BJ (cell line): ENCODE results near the gene PNPLA7. TPM values are rescaled to one million over a fixed set of nuclear protein-coding genes. Genes with fewer than 3 reads are reported as not detected.
"Not testable (repeated sequence)": the region's sequence is repeated elsewhere in the genome, so short reads cannot be mapped to it uniquely, and the experiment has no call there.

Experiments
- CTCF ChIA-PET: fragments of 350-600 bp; formaldehyde crosslinking; extraction: SDS; loops from one replicate; lab custom pipeline; 2021; ENCODE audit warnings: antibody characterized with exemption, inconsistent platforms; lab: Yijun Ruan, JAX
- POLR2A ChIA-PET: fragments of 300-600 bp; sonication (Branson Sonifier 250); formaldehyde crosslinking; extraction: SDS; loops from one replicate; lab custom pipeline; 2021; ENCODE audit warnings: antibody characterized with exemption; lab: Charles Lee
- DNase-seq: peaks from one replicate; pipeline ENCODE4 v3.0.0-alpha.2; 2011; ENCODE audit warnings: low read depth
- H3K27me3 ChIP-seq: 2 replicates; pipeline ENCODE4 v1.6.0; 2011; ENCODE audit warnings: low read length; ENCODE audit not compliant: control insufficient read depth, insufficient read depth
- H3K36me3 ChIP-seq: 2 replicates; pipeline ENCODE4 v1.5.1; 2011; ENCODE audit warnings: low read length; ENCODE audit not compliant: control insufficient read depth, insufficient read depth
- H3K4me3 ChIP-seq: 2 replicates; pipeline ENCODE4 v1.5.1; 2011; ENCODE audit warnings: low read depth, mild to moderate bottlenecking, control low read depth, low read length
- polyA plus RNA-seq: library from polyadenylated mRNA; depleted of rRNA; stranded (reverse); fragments of >200 nt; gene quantifications from 2 replicates; pipeline ENCODE4 v1.2.3, GENCODE V29; 2011
- TF ChIP-seq, protein P1 (sequence below): IDR thresholded peaks from 2 replicates; pipeline ENCODE4 v1.5.1; 2011; ENCODE audit warnings: low read depth, mild to moderate bottlenecking, control low read depth, inconsistent platforms, low read length, moderate library complexity; ENCODE audit not compliant: insufficient read depth

The PNPLA7 gene
- polyA plus RNA-seq, 1 experiment: 0.63 TPM

DNA sequence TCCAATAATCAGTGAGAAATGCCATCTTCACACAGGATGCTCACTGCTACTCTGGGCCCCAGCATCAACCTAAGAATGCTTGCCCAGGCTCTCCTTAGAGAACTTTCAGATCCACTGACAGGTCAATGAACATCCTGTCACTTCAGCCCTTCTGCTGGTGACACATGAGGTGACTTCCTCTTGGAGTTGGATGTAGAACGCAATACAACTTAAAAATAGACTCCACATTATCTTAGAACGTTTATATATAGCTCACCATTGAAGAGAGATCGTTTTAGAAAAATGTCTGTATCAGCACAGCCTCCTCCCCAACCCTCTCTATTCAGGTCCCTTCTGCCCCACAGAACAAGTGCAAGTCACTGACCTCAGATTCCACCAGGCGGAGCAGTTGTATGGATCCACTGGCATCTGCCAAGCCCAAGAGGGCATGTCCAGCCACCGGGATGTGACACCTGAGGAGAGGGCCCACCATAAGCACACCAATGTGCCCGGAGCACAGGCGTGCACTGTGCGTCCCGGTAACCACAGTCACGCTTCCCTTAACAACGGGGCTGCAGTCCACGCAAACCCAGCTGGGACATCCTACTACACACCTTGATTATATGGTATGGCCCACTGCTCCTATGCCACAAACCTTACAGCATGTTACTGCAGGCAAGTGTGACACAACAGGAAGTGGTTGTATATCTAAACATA lies 25.7 kb upstream of the PNPLA7 start:
- DNase-seq: no peak
- H3K27me3 ChIP-seq: no peaks in the 10 kb centered on the region
- no peak overlapping the region for H3K4me3 ChIP-seq
- H3K36me3 ChIP-seq: peaks cover 17% of the 10 kb centered on the region
- ChIA-PET POLR2A (no interaction called here), CTCF (no interaction called here)
- TF ChIP-seq, protein P1, sequence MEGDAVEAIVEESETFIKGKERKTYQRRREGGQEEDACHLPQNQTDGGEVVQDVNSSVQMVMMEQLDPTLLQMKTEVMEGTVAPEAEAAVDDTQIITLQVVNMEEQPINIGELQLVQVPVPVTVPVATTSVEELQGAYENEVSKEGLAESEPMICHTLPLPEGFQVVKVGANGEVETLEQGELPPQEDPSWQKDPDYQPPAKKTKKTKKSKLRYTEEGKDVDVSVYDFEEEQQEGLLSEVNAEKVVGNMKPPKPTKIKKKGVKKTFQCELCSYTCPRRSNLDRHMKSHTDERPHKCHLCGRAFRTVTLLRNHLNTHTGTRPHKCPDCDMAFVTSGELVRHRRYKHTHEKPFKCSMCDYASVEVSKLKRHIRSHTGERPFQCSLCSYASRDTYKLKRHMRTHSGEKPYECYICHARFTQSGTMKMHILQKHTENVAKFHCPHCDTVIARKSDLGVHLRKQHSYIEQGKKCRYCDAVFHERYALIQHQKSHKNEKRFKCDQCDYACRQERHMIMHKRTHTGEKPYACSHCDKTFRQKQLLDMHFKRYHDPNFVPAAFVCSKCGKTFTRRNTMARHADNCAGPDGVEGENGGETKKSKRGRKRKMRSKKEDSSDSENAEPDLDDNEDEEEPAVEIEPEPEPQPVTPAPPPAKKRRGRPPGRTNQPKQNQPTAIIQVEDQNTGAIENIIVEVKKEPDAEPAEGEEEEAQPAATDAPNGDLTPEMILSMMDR: no peak

DNA sequence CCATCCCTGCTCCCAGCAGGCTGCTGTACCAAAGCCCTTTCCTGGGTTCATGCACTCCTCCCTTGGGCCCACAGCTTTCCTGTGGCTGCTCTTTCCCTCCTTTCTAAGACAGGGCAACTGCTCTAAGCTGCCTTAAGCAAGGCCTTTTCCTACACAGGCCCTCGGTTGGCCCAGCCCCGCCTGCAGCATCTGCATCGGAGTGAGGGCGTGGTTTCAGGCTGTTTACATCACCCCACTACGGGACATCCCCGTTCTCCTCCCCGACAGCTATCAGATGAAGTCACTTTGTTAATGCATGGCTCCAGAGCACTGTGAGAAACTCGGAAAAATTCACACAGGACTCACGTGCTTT lies 25.1 kb upstream of the PNPLA7 start:
- POLR2A ChIA-PET: no interaction called here
- CTCF ChIA-PET: no interaction called here
- no peaks in the 10 kb centered on the region for H3K27me3 ChIP-seq
- TF ChIP-seq, protein P1: no peak
- no peak for DNase-seq
- H3K4me3 ChIP-seq: no peak overlapping the region
- peaks cover 14% of the 10 kb centered on the region for H3K36me3 ChIP-seq

DNA sequence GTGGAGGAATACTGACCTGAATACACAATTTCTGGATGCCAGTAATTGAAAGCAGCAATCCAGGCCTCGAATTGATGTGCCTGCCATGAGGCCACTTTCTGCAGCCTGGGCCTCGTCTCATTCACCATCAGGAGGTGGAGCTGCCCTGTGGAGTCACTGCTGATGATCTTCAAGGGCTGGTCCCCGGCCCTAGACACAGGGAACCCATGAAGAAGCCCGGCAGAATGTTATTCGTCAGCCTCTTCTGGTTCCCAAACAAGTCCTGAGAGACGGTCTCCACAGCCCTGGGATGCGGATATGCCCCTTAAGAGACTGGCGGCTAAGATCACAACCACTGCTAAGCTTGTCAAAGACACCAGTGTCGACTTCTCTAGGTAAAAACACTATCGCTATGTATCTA lies 24.0 kb upstream of the PNPLA7 start:
- Histone ChIP-seq H3K4me3 (no peak overlapping the region), H3K27me3 (no peaks in the 10 kb centered on the region), H3K36me3 (peaks cover 10% of the 10 kb centered on the region)
- POLR2A ChIA-PET: no interaction called here
- DNase-seq: no peak
- TF ChIP-seq, protein P1: no peak
- CTCF ChIA-PET: interaction anchor here (0.6 kb wide), 2 partner anchors 9 to 317 kb away, joined by 3 to 5 read pairs; no protein-coding TSS in a partner anchor

DNA sequence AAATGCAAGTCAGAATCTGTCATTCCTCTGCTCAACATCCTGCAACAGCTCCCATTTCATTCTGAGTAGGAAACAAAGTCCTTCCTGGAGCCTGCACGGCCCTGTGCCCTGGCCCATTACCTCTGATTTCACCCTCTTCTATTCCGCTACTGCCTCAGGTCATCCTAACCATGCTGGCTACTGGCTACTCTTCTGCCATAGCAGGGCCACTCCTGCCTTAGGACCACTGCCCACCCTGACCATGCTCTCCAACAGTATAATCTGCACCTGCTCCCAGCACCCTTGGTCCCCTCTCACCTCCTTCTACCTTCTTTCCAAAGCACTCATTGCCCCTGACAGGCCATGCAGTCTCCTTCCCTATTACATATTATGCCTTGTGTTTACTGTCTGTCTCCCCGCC lies 20.4 kb upstream of the PNPLA7 start:
- no peak for DNase-seq
- TF ChIP-seq, protein P1: no peak
- no peaks in the 10 kb centered on the region for H3K27me3 ChIP-seq
- H3K36me3 ChIP-seq: peaks cover 10% of the 10 kb centered on the region
- ChIA-PET POLR2A (no interaction called here), CTCF (no interaction called here)
- H3K4me3 ChIP-seq: no peak overlapping the region

DNA sequence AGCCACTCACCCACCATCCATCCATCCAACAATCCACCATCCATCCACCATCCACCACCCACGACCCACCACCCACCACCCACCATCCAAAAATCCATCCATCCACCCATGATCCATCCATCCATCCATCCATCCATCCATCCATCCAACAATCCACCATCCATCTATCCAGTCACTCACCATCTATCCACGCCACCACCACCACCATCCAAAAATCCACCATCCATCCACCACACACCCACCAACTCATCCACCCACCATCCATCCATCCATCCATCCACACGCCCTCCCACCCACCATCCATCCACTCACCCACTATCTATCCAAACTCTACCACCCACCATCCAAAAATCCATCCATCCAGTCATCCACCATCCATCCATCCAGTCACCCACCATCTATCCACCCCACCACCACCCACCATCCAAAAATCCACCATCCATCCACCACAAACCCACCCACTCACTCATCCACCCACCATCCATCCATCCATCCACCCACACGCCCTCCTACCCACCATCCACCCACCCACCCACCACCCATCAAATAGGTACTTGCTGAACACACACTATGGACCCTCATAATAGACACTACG lies 19.5 kb upstream of the PNPLA7 start:
- POLR2A ChIA-PET: no interaction called here

DNA sequence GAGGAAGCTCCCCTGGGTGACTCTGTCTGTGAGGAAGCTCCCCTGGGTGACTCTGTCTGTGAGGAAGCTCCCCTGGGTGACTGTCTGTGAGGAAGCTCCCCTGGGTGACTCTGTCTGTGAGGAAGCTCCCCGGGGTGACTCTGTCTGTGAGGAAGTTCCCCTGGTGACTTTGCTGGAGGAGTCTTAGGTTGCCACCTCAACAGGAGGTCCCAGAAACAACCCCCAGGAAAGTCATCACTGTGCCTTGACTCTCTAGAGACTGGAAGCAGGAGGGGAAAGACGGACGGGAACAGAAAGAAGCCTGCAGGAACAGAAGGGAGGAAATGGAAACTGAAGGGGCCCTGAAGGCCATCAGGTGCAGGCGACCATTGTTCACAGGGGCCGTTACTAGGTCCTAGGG lies 18.2 kb upstream of the PNPLA7 start:
- DNase-seq, CTCF ChIA-PET, POLR2A ChIA-PET, H3K4me3 ChIP-seq, H3K27me3 ChIP-seq: not testable (repeated sequence)
- peaks cover 18% of the 10 kb centered on the region for H3K36me3 ChIP-seq

More for the DNA sequence above, 19.5 kb upstream of the PNPLA7 start:
- DNase-seq: no peak
- Histone ChIP-seq H3K36me3 (peaks cover 13% of the 10 kb centered on the region), H3K27me3 (no peaks in the 10 kb centered on the region), H3K4me3 (no peak overlapping the region)
- TF ChIP-seq, protein P1: no peak
- CTCF ChIA-PET: no interaction called here
